Cerebellar nuclear complex (tissue), 1 donor: Measurements from ENCODE around the gene DAB2.

Experiments used
- DNase-seq, 2 experiments: peaks; one replicate each; lab custom pipeline; 2025; lab: John Stamatoyannopoulos, UW

The DAB2 gene

DNA sequence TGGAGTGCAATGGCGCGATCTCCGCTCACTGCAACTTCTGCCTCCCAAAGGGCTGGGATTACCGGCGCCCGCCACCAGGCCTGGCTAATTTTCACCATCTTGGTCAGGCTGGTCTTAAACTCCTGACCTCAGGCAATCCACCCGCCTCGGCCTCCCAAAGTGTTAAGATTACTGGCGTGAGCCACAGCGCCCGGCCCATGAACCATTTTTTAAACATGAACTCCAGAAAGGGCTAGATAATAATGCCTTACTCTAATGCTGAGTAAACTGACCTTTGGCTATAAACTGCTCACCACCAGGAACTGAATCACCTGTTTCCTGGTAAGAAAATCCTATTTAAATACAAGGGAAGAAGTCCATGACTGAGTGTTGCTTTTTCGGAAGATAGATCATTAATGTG lies 23.2 kb upstream of the DAB2 start:
- no peak for DNase-seq

DNA sequence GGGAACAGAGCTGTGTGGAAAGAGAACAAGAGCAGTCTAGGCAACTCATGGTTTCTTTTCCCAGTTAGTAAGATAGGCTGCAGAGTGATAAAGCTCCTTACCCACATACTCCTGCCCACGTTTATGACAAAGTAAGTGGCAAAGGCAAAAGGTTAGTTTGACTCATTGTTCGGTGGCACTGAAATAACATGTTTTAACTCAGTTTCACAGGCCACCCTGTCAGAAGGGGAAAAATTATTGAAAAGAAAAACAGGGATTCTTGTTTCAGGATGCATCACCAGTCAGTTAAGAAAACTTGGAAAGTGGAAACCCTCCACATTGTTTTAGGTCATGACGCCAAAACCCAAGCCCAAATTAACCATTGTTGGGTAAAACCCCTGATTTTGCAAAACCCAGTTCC lies 22.3 kb upstream of the DAB2 start:
- no peak for DNase-seq

DNA sequence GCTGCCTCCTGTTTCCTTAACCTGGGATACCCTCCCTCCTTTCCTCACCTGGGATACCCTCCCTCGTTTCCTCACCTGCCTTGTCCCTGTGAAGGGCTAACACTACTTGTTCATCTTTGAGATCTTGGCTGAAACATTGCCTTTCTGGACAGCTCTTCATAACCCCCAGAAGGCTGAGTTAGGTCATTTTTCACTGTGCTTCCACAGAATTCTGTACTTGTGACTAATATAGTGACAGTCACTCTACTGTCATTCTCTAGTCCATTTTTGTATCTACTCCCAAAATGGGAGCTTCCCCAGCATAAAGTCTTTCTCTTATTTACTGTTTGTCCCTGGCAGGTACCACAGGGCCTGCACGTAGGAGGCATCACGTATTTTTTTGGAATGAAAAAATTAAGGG lies 21.5 kb upstream of the DAB2 start:
- no peak for DNase-seq

DNA sequence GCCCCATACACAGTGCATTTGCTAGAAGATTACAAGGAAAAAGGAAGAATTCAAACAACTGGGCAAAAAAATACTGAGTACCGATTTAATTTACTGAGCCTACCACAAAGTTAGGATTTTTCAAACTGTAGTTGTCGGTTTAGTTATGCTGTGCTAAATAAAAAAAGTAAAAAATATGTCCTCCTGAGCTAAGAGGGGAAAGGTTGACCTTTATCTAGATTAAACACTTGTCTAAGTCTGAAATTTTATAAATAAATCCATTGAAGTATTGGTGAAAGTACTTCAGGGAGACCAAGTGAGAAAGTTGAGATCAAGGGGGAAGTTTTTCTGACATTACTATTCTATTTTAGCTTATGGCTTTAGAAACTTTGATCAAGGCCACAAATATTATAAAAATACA lies 19.1 kb upstream of the DAB2 start:
- no peak for DNase-seq

DNA sequence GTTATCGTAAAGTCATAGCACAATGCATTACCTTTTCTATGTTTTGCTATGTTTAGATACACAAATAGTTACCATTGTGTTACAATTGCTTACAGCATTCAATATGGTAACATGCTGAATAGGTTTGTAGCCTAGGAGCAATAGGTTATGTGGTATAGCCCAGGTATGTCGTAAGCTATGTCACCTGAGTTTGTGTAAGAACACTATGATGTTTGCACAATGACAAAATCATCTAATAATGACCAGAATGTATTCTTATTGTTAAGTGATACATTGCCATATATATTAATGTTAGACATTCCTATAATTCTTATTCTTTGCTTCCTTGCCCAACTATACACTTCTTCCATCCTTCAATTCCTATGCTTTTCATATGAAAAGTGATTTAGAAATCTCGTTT lies 18.2 kb upstream of the DAB2 start:
- DNase-seq, result no peak

DNA sequence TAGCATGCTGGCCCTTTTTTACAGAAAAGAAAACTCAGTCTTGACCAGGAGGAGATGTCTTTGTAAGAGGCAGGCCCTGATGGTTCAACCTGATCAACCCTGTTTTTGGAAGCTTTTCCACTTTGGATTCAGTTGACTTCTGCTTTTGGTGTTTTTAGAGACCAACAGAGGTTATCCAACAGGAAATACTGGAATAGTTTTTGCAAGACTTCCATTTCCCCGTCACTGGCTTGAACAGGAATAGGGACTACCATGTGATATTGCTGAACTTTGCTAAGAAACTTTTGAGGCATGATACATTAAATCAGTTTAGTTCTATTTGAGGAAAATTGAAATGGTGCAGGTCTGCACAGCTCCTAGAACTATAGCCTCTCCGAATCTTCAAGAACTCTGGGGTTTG lies 17.1 kb upstream of the DAB2 start:
- no peak for DNase-seq

DNA sequence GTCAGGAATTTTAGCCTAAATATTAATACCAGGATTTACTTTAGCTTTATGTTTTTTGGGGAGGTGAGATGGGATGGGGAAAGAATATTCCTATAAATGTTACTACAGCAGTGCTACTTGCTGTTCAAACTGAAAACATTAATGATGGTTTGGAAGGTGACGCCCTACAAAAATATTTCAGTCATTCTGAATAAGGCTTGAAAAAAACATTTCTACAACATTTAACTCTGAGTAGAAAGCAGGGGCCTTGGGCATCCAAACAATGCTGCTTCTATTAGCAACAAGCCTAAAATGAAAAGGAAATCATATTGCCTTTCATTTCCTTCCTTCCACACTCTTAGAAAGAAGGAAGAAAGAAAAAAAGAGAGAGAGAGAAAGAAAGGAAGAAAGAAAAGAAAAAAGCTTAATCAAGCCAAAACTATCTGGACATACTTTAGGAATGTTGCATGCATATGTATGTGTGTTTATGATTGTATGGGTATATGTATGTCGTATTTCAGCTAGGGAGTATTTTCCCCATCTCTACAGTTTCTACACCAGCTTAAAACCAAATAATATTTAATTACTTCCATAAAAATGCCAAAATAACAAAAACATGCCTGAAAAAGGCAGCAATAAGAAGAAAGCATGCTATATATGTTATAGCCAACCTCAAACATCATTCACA lies 16.3 kb upstream of the DAB2 start:
- DNase-seq, result no peak

DNA sequence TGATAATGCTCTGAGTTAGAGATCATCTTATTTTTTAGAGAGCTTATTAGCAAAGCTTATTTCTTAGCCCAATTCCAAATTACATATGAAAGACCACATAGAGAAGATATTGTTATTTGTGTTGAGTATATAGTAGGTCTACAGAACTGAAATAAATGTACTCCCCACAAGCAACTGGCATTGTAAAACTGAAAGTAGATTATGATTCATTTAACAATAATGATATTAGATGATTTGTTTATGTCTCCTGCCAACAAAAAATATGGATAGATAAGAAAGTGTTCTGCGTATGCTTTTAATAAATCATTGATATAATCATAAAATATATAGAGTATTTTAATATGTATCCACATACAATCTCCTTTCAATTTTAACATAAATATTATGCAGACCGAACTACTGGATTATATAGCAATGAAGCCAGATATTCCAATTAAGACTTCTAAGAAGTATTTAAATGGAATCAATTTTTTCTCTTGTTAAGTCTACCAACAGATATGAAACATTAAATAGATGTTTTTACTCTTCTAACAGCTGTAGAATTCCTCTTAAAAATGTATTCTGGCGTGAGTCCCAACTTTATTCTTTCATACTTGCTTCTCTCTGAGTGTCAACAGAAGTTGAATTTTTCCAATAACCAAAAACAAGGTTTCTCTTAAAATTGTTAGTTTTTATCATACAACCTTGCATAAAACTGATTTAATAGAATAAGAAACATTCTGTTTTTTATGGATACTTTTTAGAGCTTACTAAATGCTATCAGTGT lies 15.6 kb upstream of the DAB2 start:
- DNase-seq, result no peak

DNA sequence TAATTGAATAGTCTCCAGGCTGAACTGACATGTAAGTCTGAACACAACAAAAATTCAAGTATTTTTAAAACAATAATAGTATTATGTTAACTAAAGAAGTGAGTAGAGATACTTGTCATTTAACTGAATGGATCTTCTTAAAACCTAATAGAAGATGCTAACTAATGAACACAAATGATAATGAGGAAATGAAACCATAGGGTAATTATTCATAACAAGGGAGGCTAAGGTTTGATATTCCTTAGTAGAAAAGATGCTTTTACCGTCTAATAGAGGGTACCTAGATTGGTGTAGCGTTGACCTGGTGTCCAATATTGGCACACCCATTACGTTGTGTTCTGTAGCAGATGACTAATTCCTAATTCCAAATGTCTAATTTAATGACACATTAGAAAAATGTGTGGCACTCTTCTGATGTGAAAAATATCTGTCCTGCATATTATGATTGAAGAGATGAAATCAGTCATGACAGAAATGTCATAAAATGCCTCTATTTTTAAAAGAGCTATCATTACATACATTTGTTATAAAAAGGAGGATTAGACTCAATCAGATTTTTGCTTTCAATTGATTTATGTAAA lies 14.9 kb upstream of the DAB2 start:
- no peak for DNase-seq

DNA sequence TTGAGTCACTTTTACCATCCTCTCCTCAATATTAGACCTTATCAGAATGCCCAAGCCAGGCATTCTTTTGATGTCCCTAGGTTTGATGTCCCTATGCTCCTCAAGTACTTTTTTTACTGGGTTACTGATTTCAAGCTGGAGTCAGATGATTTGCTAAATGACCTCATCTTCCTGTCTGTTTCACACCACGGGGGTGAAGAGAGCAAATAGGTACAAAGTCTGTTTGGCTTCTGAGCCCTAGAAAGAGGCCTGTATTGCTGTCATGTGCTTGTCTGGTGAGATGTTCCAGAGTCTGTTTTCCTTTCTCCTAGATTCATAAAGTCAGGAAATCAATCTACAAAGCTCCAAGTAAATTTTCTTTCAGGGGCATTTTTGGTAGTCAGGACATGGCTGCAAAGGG lies 12.7 kb upstream of the DAB2 start:
- no peak for DNase-seq

DNA sequence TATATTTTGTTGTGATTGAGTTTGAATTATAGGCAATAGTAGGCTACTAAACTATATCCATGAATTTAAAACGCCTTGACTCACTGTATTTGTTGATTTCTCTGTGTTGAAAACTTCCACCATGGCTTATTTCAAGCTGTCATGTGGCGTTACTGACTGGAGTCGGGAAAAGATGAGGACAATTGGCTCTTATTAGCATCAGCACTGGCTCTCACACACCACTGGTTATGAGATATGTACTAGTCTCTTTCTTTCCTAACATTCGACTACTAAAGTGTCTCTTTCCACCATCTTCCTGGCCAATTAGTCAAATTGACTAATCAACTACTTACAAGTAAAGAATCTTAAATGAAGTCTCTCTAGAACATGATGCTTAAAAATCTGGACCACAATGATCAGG lies 9.1 kb upstream of the DAB2 start:
- DNase-seq, result no peak

DNA sequence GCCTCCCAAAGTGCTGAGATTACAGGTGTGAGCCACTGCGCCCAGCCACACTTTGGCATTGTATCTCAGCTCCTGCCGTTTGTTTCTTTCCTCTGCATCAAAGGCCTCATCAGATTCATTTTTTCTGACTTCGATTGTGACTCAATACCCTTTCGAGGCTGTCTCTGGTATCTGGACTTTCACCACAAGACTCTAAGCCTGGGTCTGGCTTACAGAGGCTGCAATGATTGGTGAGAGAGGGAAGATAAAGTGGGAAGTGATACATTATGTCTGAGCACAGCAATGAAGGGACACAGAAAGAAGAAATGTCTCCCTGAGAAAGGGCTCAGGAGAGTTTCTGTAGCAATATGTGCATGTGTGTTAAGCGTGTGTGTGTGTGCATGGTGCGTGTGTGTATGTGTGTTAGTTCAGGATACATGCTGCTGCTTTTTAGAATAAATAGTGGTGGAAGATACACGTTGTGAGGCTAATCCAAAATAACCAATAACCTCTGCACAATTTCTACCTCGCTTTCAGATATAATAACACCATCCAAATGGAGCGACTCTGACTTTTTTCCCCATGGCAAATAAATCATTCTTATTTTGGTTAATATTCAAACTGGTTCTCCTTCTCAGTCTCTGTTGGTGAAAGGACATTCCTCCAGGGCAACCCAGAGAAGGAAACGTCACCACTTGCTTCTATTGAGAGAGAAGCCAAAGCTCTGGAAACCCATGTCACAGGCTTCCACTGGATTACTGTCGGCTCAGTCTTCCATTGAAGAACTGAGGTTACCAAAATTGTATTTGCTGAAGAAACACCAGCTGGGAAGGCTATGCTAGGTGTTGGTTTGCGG lies 8.1 kb upstream of the DAB2 start:
- no peak for DNase-seq

DNA sequence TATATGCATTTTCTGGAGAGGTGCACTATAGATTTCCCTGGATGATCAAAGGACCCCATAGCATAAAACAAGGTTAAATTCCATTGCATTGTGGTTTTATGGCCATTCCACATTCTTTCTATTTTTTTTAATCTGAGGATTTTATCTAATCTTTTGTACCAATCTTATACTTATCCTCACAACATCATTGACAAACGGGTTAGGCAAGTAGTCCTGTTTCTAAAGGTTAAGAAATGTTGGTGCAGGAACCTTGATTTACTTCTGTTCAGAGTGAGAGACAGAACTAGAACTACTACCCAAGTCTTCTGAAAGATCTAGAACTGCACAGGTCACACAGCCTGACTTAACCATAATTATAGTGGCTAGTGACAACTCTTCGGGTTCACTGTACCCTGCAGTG lies 5.7 kb upstream of the DAB2 start:
- no peak for DNase-seq

DNA sequence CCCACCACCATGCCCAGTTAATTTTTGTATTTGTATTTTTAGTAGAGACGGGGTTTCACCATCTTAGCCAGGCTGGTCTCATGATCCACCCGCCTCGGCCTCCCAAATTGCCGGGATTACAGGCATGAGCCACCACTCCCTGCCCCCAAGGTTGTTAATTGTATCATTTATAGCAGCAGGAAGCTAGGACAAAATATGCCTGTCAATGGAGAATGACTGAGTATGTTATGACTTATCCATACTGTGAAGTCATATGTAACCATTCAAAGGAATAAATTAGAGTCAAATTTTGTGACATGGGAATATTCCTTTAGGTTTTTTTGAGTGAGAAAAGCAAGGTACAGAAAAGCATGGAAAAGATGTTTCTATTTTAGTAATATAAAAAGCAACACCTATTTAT lies 3.9 kb upstream of the DAB2 start:
- no peak for DNase-seq

DNA sequence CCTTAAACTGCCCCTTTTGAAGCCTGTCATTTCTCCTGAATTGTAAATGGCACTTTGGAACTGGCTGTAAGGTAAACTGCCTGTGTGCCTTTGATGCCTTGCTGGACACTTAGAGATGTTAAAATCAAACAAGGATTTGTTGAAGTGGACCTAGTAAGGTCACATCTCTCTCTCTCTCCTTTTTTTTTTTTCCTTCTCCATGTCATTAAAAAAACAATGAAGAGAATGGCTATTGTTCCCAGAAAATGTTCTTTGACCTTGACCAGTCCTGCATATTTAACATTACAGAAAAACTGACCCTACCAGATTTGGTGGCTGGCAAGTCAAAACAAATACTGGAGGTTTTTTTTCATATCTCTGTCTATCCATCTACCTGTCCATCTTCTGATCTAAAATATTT lies 2.9 kb upstream of the DAB2 start:
- no peak for DNase-seq

DNA sequence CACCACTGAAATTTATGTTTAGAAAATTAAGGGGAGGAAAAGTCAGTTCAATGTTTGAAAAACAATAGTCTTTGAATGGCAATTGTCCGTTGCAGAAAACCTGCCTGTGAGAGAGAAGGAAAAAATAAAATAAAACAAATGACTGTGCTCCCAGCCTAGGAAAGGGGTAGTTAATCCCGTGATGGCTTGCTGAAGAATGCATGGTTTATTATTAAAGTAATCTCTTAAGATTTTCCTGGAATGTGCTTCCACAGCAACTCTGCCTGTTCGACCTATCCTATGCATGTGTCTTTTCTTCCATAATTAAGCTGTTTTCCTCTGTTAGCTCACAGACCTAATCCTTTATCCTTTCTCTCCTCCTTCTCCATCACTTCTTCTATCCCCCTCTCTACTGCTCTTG lies 2.4 kb upstream of the DAB2 start:
- DNase-seq, result no peak

DNA sequence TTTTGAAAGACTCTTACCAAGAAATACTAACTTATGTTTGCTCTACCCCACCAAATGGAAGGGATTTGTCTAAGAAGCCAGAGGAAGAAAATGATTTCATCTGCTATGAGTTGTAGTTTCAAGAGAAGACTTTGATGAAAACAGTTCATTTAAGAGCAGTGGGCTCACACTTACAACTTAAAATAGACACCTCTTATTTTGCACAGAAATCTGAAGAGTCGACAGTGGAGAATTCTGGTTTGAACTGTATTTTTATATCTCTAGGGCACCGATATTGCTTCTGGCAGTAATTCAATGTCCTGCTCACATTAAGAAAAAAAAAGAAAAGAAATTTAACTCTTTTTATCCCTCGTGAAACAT lies 1.9 kb upstream of the DAB2 start:
- no peak for DNase-seq

DNA sequence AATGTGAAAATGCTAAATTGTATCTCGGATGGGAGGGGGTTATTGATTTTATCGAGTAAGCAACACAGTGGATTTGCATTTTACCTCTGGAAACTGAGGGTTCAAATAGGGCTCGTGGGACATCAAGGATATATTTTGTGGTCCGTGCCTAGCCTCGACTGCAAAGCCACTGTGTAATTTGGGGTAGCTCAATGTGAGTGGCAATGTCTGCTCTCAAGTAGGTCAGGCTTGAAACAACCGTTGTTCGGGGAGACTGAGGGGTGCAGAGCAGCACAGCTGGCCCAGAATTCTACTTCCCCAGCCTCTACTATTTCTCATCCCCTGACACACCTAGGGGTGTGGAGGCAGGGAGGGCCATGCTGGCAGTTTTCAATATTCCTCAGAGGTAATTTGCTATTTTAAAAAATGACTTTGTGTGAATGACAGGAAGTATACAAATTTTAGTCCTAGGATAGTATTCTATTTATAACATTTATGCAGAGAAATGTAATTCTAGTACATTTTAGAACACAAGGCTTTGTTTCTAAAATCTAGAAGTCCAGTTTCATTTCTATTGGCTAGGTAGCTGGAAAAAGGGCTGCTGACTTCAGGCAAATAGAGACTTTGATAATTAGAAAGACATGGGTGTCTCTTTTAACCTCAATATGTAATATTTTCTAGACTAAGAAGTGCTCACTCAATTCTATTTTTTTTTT lies 1.4 kb upstream of the DAB2 start:
- DNase-seq, result no peak

DNA sequence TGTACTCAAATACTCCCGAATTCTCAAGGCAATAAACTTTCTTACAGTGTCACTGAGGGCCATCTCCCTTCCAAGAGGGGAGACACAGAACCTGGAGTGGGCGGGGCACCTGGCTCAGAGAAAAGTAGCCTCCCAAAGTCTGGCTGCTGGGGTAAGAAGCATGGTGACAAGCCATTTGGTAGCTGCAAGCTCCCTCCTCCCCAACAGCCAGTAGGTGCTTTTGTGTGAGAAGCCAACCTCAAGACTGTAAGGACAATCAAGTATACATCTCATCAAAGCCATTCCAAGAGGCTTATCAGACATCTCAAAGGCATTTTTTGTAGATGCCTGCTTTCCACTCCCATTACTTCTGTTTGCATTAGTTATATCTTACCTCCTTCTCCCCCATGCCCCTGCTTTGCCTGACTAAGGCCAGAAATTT lies 1.4 kb downstream of the DAB2 start:
- DNase-seq, result no peak

DNA sequence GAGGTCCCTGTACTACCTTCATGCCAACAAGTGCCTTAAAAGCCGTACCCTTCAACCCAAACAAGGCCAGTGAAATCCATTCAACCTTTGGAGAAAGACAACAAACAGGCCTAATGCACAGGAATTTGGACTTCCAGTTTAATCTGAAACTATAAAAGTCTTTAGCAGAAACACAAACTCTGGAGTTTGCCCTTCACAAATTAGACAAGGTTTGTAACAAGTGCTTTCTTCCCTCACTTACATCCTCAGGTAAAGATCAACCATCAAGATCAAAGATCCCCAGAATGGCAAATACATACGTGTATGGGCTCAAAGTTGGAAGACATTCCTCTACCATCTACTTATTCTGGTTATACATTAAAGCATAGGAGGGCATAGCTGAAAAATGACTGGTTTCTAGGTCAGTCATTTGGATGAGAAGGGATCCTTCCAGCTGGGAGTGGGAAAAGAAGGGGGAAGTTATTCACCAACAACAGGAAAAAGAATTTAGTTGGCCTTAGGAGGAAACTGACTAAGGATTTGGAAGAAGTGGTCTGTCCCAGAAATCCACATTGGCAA lies 2.0 kb downstream of the DAB2 start:
- DNase-seq, result no peak

DNA sequence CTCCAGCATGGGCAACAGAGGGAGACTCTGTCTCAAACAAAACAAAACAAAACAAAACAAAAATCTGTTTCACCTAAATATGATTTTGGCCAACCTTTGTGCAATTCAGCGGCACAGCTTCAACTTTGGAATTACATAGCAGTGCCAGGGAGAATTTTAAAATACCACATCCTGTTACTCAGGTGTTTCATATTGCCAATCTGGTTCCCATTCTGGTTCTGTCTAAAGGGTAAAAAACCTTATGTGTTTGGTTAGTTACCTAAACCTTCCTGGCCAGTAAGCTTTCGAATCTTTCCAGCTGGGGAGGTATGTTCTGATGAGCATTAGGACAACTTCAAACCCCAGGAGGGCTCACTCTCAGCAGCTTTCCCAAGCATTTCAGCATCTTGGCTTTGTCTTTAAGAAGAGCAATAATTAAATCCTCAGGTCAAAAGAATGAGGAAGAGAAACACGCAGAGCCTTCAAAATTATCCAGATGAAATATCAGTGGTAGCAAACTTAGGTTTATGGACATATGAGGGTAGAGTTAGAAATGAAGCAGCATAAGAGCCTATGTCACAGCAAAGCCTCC lies 2.7 kb downstream of the DAB2 start:
- DNase-seq, result no peak
